Body of pancreas (tissue), 4 donors: ENCODE data around the gene EBI3. TPM values are rescaled to one million over a fixed set of nuclear protein-coding genes. Genes with fewer than 3 reads are reported as not detected.

Experiments
- ATAC-seq: fragments of 150-250 bp; one replicate; pipeline ENCODE4 v1.9.1; 2016
- DNase-seq, 4 donors: peaks; one replicate each; pipeline ENCODE4 v3.0.0-alpha.2; 2019
- H3K27ac ChIP-seq, 4 donors: fragments of 200-600 bp; sonication (generic); 1 replicate in 3 of 4; 2 replicates in 1 of 4; pipeline versions ENCODE4 v1.5.1 to v1.6.1; 2016 to 2019; ENCODE audit warnings: mild to moderate bottlenecking in 1 of 4, mixed read lengths in 1 of 4, moderate library complexity in 1 of 4
- H3K27me3 ChIP-seq, 2 donors: fragments of 200-600 bp; sonication (generic); one replicate each; pipeline ENCODE4 v1.6.0; 2016; ENCODE audit warnings: mild to moderate bottlenecking in 1 of 2
- H3K36me3 ChIP-seq, 2 donors: fragments of 200-600 bp; sonication (generic); replicated peaks in 1 of 2; 2 replicates each; pipeline ENCODE4 v1.5.1; 2016; ENCODE audit warnings: low read depth in 2 of 2; ENCODE audit not compliant: insufficient read depth in 1 of 2
- H3K4me1 ChIP-seq: fragments of 200-600 bp; sonication (generic); one replicate; pipeline ENCODE4 v1.6.0; 2016
- H3K4me3 ChIP-seq, 2 donors: fragments of 200-600 bp; sonication (generic); 1 replicate in 1 of 2; 2 replicates in 1 of 2; pipeline ENCODE4 v1.5.1; 2016 to 2019
- H3K9me3 ChIP-seq, 3 donors: fragments of 200-600 bp; sonication (generic); 1 replicate in 2 of 3; 2 replicates in 1 of 3; pipeline ENCODE4 v1.5.1; 2016
- CTCF ChIP-seq, 7 experiments: fragments of 450-650 bp in 4 of 7; fragments of 200-600 bp in 3 of 7; sonication (generic) in 3 of 7; IDR thresholded peaks; one replicate each; pipeline ENCODE4 v1.5.1; 2016 to 2019; ENCODE audit warnings: antibody characterized with exemption in 7 of 7
- POLR2A ChIP-seq, 3 donors: fragments of 450-650 bp; IDR thresholded peaks; one replicate each; pipeline ENCODE4 v1.6.1; 2016; ENCODE audit warnings: antibody characterized with exemption in 3 of 3, mild to moderate bottlenecking in 2 of 3
- WGBS, 2 donors: methylation state at CpG; one replicate each; pipeline ENCODE4 v1.1.5; 2017; 5-methylcytosine and 5-hydroxymethylcytosine counted together
- intact Hi-C: fragments of 100-400 bp; cut with DNase I; formaldehyde crosslinking; loops from one replicate; pipeline ENCODE4 v1.15.1; 2023
- total RNA-seq, 2 donors: library from RNA; depleted of rRNA; stranded (reverse); fragments of >200 nt; gene quantifications; one replicate each; pipeline ENCODE4 v1.1.0, GENCODE V29; 2016

EBI3 gene
- total RNA-seq, 2 donors from 2014 or later = 0.99 to 27.5 TPM

DNA sequence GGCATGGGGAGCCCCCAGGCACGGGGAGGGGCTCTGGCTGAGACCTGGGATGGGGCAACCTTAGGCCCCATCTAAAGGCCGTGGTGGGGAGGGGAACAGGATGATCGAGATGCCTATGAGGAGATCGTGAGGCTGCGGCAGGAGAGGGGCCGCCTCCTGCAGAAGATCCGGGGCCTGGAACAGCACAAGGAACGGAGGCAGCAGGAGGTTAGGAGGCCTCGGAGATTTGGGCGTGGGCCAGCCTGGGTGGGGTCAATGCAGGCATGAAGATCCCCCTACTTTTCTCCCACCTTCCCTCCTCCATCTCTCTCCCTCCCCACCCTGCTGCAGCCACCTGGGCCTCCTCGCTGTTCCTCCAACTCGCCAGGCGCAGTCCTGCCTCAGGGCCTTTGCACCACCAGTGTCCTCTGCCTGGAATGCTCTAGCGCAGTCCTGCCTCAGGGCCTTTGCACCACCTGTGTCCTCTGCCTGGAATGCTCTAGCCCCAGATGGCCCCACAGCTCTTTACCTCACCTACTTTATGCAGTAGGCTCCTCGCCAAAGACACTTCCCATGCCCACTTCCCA lies 19.1 kb upstream of the EBI3 start:
- intact Hi-C loops = no loop called here
- WGBS, 2 donors = 76 to 90% methylated on average over 13 to 14 of the region's 15 CpGs
- no peak for ATAC-seq
- TF ChIP-seq CTCF (IDR thresholded peaks at IDR 0.05) (no peak), POLR2A (IDR thresholded peaks at IDR 0.05) (no peak)
- no peak overlapping the region for H3K27ac ChIP-seq
- no peaks in the 10 kb centered on the region for H3K9me3 ChIP-seq
- H3K27me3 ChIP-seq = no peaks in the 10 kb centered on the region
- H3K4me3 ChIP-seq = no peak overlapping the region
- H3K36me3 ChIP-seq = no peaks in the 10 kb centered on the region
- H3K4me1 ChIP-seq = no peaks in the 10 kb centered on the region
- no peak for DNase-seq

GRCh38 chr19:4213116-4213515 lies 16.2 kb upstream of the EBI3 start:
- Histone ChIP-seq H3K9me3 (no peaks in the 10 kb centered on the region), H3K4me1 (no peaks in the 10 kb centered on the region), H3K27me3 (no peaks in the 10 kb centered on the region), H3K36me3 (no peaks in the 10 kb centered on the region), H3K27ac (no peak overlapping the region), H3K4me3 (no peak overlapping the region)
- no peak for ATAC-seq
- intact Hi-C loops = no loop called here
- 74 to 90% methylated on average over 2 to 3 of the region's 3 CpGs for WGBS, 2 donors
- no peak for TF ChIP-seq CTCF (IDR thresholded peaks at IDR 0.05)
- no peak for TF ChIP-seq POLR2A (IDR thresholded peaks at IDR 0.05)
- DNase-seq = no peak

GRCh38 chr19:4215807-4216206 lies 13.5 kb upstream of the EBI3 start:
- TF ChIP-seq POLR2A (IDR thresholded peaks at IDR 0.05) (no peak), CTCF (IDR thresholded peaks at IDR 0.05) (no peak)
- Histone ChIP-seq H3K4me3 (no peak overlapping the region), H3K27ac (no peak overlapping the region), H3K36me3 (no peaks in the 10 kb centered on the region), H3K4me1 (no peaks in the 10 kb centered on the region), H3K9me3 (no peaks in the 10 kb centered on the region), H3K27me3 (no peaks in the 10 kb centered on the region)
- 70 to 76% methylated on average over 2 to 10 of the region's 10 CpGs for WGBS, 2 donors
- DNase-seq = no peak
- intact Hi-C loops = no loop called here
- ATAC-seq = no peak

DNA sequence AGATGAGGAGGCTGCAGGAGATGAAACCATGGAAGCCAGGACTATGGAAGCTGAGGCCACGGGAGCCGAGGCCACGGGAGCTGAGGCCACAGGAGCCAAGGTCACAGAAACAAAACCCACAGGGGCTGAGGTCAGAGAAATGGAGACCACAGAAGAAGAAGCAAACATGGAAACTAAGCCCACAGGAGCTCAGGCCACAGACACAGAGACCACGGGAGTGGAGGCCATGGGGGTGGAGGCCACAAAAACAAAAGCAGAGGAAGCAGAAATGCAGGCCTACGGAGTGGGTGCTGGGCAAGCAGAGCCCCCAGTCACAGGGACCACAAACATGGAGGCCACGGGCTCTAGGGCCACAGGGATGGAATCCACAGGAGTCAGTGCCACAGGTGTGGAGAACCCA lies 12.5 kb upstream of the EBI3 start:
- 78 to 83% methylated on average over 6 of the region's 6 CpGs for WGBS, 2 donors
- TF ChIP-seq POLR2A (IDR thresholded peaks at IDR 0.05) (no peak), CTCF (IDR thresholded peaks at IDR 0.05) (no peak)
- Histone ChIP-seq H3K36me3 (no peaks in the 10 kb centered on the region), H3K27me3 (no peaks in the 10 kb centered on the region), H3K4me1 (no peaks in the 10 kb centered on the region), H3K9me3 (no peaks in the 10 kb centered on the region), H3K4me3 (no peak overlapping the region), H3K27ac (no peak overlapping the region)
- ATAC-seq (no peak), DNase-seq (no peak)
- intact Hi-C loops = no loop called here
